Measurements from ENCODE around the gene CDK11B. TPM values are rescaled to one million over a fixed set of nuclear protein-coding genes. Genes with fewer than 3 reads are reported as not detected.
"Not testable (repeated sequence)": the region's sequence is repeated elsewhere in the genome, so short reads cannot be mapped to it uniquely, and the experiment has no call there.

The CDK11B gene
- polyA plus RNA-seq, 3 donors: 38.5 to 44.2 (median 42.7) TPM

DNA sequence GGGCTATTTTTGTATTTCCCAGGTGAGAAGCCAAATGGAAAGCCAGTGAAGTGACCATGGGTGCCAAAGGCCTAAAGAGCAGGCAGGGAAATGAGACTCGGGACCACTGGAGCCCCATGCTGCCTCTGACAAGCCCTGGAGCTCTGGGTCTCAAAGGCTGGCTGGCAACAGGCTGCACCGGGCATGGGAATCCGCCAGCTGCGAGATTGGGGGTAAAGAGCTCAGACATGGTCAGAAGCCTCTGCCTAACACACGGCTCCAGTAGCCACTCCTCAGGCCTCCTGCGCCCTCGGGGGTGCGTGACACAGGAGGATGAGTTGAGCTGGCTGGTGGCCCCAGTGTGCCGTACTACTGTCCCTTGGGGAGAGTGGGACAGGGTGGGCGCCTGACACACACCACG is 5.5 kb upstream of the CDK11B start:
- DNase-seq: not testable (repeated sequence)

- not testable (repeated sequence) for DNase-seq
These were observed 4.2 kb upstream of the CDK11B start for GRCh38 chr1:1662830-1663560.

DNA sequence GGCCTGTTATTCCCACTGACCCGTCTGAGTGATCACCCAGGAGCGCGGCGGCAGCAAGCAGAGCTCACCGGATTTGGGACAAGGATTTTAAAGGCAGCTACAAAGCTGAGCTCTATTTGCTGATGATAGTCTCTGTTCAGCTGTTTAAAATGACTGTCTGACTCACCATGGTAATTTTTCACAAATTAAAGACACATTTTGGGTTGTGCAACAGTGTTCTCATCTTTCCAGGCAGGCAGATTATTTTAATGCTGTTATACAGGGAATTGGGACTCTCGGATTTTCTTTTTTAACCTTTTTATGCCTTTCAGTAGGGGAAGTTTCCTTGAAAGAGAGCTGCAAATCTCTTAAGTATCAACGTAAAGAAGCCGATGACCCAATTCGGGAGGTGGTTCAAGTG is 3.6 kb upstream of the CDK11B start:
- DNase-seq: not testable (repeated sequence)

DNA sequence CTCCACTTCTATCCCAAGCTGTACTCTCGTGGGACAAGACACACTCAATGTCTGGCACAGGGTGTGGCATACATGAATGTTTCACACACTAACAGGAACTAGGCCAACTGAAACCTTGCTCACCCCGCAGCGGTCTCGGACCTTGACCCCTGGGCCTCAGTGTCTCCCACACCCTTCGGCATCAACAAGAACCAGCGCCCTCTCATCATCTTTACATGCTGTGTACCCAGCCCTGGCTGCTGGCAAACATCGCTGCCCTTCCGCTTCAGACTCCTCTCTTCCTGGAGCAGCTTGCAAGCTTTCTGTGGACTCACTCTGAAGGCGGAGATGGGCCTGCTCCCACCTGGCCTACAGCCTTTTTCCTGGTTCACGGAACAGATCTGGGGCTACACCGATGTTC is 10.5 kb downstream of the CDK11B start:
- not testable (repeated sequence) for DNase-seq

DNA sequence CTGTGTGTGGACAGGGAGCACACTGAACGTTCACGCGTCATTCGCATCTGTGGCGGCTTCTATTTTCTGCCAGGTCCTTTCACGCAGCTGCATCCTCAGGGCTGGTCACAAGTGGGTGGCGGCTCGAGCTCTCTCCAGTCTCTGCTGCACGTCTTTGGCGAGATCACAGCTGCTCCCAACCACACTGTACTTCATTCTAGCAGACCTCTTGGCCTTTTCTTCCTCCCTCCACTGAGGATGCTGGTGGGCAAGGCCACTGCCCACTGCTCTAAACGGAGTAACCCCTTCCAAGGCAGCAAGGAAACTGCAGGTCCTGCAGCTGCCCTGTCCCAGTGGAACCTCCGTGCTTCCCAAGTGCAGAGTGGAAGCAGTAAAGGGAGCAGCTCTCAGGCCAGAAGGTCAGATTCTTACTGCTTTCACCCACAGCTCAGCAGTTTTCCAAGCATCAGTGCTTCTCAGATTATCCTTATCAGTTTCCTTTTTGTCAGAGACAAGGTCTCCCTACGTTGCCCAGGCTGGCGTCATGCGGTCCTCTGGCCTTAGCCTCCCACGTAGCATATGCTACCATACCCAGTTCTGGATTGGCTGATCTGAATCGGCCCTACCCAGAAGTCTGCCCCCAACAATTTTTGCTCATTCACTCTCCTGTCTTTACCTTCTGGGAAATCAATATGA is 11.1 kb downstream of the CDK11B start:
- not testable (repeated sequence) for DNase-seq

GRCh38 chr1:1646326-1646725 is 12.5 kb downstream of the CDK11B start:
- DNase-seq: not testable (repeated sequence)

DNA sequence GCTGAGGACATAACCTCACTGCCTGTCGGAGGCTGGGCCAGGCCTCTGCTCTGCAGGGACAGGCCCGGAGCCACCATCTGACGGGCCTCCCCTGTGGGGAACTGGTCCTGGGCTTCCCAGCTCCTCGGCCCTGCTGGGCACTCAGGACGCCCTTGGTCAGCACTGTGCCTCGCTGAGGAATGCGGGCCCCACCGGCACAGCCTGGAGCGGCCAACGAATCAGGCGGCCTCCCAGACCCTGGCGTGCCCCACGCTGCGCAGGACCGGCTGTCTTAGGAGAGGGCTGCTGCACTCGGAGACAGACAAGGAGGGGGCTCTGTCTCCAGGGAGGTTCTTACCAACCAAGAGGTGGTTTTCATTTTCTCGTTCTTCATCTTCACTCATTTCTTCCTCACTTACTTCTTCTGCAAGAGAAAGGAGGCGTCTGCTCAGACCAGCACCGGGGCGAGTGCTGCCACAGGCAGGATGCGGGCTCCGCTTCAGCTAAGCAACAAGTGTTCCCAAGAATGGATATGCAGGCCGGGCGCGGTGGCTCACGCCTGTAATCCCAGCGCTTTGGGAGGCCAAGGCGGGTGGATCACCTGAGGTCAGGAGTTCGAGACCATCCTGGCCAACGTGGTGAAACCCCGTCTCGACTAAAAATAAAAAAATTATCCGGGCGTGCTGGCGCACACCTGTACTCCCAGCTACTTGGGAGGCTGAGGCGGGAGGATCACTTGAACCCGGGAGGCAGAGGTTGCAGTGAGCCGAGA is 17.9 kb downstream of the CDK11B start:
- DNase-seq: not testable (repeated sequence)

DNA sequence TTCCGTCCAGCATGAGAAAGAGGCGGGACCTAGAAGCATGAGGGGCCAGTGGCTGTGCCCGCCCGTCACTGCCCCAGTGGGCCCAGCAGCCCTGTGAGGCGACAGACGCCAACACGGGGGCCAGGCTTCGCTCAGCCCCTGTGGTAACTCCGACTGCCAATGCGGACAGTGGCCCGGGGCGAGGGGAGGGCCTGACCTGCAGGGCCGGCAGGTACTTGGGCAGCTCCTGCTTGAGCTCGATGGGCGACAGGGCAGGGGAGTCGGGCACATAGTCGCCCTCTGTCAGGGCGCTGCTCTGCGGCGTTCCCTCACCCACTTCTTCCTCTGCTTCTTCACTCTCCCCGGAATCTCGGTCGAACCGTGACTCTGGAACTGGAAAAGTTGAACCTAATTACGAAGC is 18.7 kb downstream of the CDK11B start:
- DNase-seq: not testable (repeated sequence)

GRCh38 chr1:1639368-1639767 is 19.4 kb downstream of the CDK11B start:
- DNase-seq: not testable (repeated sequence)

DNA sequence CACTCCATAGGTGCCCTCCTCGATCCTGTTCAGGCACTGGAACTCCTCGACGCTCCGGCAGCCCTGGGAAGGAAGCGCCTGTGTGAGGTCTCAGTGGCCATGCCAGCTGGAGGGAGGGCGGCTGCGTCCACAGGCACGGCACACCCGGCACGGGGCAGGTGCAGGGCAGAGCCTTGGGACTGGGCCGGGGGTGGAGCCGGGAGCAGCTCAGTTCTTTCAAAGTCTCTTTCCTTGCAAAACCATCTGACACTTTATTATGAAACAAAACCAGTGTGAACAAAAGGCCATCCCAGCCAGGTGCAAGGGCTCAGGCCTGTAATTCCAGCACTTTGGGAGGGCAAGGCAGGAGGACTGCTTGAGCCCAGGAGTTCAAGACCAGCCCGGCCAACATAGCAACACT is 20.3 kb downstream of the CDK11B start:
- DNase-seq: not testable (repeated sequence)

GRCh38 chr1:1637479-1637875 is 21.3 kb downstream of the CDK11B start:
- not testable (repeated sequence) for DNase-seq

DNA sequence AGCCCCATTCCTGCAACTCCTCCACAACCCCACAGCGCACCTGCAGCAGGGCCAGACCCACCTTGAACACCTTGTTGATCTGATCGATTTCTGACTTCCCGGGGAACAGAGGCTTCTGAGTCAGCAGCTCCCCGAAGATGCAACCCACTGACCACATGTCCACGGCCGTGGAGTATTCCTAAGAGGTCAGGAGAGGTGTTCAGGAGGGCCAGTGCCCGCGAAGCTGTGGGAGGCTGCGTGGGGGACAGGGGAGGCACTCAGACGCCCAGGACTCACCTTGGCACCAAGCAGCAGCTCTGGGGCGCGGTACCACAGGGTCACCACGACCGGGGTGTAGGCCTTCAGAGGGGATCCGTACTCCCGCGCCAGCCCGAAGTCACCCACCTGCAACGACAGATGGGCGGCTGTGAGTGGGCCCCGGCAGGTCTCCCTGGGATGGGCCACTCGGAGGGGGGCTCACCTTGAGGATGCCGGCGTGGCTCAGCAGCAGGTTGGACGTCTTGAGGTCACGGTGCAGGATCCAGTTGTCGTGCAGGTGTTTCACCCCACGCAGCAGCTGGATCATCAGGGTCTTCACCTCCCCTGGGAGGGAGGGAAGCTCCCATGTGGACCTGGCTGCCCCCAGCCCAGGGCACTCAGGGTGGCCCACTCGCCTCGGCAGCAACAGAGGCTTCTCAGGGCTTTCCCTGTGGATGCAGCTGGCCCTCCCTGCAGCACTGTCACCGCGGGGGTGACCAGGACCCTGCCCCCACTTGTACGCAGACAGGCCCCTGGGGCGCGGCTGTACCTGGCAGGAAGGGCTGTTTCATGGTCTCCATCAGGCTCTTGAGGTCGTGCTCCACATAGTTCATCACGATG is 22.0 kb downstream of the CDK11B start:
- not testable (repeated sequence) for DNase-seq

DNA sequence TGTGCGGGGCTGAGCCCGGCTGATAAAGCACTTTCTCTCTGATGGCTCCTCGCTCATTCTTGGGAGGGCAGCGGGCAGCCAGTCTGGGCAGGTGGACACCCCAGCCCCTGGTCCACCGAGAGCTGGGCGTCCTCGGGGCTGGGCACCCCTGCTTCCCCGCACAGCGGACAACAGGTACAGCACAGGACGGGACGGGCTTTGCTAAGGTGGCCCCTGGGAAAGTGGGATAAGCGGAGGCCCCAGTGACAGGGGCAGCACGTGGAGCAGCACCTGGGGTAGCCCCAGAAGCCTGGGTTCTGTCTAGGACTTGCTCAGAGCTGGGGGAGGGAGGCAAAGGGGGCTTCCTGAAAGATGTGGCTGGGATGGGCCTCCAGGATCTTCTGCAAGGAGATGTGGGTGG is 24.2 kb downstream of the CDK11B start:
- not testable (repeated sequence) for DNase-seq

GRCh38 chr1:1633409-1633808 is 25.4 kb downstream of the CDK11B start:
- DNase-seq: not testable (repeated sequence)

GRCh38 chr1:1631782-1632420 is 26.9 kb downstream of the CDK11B start, which contains the start of gene MMP23B:
TSS of gene MMP23B (plus strand) at chr1:1632173. CDS start at chr1:1632219, 46 bp downstream.
- peak; percentile 75 for DNase-seq

- DNase-seq: peak; percentile 54
These were observed 27.6 kb downstream of the CDK11B start for GRCh38 chr1:1630965-1631781.

- DNase-seq: peak; percentile 89
These were observed 28.4 kb downstream of the CDK11B start for GRCh38 chr1:1630191-1630964.

DNA sequence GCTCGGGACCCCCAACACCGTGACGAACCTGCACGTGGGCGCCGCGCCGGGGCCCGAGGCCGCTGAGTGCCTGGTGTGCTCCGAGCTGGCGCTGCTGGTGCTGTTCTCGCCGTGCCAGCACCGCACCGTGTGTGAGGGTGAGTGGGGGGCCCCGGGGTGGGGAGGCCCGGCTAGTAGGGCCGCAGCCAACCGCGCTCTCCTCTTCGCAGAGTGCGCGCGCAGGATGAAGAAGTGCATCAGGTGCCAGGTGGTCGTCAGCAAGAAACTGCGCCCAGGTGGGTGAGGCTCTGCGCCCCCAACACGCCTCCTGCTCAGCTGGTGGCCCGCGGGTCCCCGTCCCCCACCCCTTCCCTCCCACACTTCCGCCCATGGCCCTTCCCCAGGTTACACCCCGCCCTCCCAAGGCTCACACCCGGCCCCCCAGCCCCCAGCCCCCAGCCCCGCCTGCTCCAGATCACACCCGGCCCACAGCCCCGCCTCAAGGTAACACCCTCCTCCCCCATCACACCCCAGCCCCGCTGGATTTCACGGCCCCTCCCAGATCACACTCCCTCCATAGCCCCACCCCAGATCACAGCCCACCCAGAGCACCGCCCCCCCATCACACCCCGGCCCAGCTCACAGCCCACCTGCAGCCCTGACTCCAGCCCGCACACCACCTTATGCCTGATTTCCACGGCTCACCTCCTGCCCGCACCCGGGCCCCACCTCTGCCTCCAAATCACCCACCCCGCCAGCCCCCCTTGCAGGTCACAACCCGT is 29.2 kb downstream of the CDK11B start:
- DNase-seq: no peak

All from renal pelvis (tissue), 4 donors.